OCI-LY7 (cell line): ENCODE data around the gene ADD2.

Experiments
- CTCF ChIP-seq: fragments of 200-600 bp; sonication (generic); conservative IDR thresholded peaks from 2 replicates; pipeline ENCODE4 v1.5.1; 2014; ENCODE audit warnings: mild to moderate bottlenecking, antibody characterized with exemption, low read length, moderate library complexity, mixed read lengths
- EZH2phosphoT487 ChIP-seq: fragments of 200-600 bp; sonication (generic); IDR thresholded peaks from 2 replicates; pipeline ENCODE4 v1.6.1; 2018; ENCODE audit warnings: low read depth, borderline replicate concordance, mild to moderate bottlenecking, mixed run types, antibody characterized with exemption, low read length, moderate library complexity, mixed read lengths

DNA sequence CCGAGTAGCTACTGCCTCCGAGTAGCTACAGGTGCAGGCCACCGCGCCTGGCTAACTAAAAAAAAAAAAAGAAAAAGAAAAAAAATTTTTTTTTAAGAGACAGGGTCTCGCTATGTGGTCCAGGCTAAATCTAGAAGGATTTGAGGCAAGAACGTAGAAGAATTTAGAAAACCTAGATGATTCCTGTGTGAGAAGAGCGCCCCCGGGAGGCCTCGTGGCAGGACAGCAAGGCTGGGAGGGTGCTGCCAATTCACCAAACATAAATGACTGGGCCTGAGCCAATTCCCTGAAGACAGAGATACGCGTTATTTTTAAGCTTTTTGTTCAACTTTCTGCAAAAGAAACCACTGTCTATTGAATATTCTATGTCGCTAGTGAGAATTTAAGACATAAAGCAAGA lies 124.3 kb downstream of the ADD2 start:
- TF ChIP-seq CTCF (peak; percentile 58), EZH2phosphoT487 (no peak)
